Vagina (tissue), 2 donors: Measurements from ENCODE around the gene WDSUB1. TPM values are rescaled to one million over a fixed set of nuclear protein-coding genes. Genes with fewer than 3 reads are reported as not detected.

Experiments
- DNase-seq, 2 donors: peaks; one replicate each; pipeline ENCODE4 v3.0.0-alpha.2; 2017; ENCODE audit errors: extremely low spot score in 2 of 2
- H3K27ac ChIP-seq: fragments of 200-600 bp; sonication (generic); one replicate; pipeline ENCODE4 v1.5.1; 2019
- H3K27me3 ChIP-seq: fragments of 200-600 bp; sonication (generic); one replicate; pipeline ENCODE4 v1.5.1; 2019
- H3K36me3 ChIP-seq, 2 donors: fragments of 200-600 bp; sonication (generic); one replicate each; pipeline ENCODE4 v1.5.1; 2017 to 2019
- H3K4me1 ChIP-seq: fragments of 200-600 bp; sonication (generic); one replicate; pipeline ENCODE4 v1.5.1; 2019
- H3K4me3 ChIP-seq, 2 donors: fragments of 200-600 bp; sonication (generic); 1 replicate in 1 of 2; 2 replicates in 1 of 2; pipeline ENCODE4 v1.5.1; 2016 to 2019
- H3K9me3 ChIP-seq: fragments of 200-600 bp; sonication (generic); one replicate; pipeline ENCODE4 v1.5.1; 2019
- CTCF ChIP-seq, 3 experiments: fragments of 450-650 bp in 2 of 3; fragments of 200-600 bp in 1 of 3; sonication (generic) in 1 of 3; IDR thresholded peaks; one replicate each; pipeline ENCODE4 v1.5.1; 2017 to 2019; ENCODE audit warnings: antibody characterized with exemption in 3 of 3, mild to moderate bottlenecking in 2 of 3, moderate library complexity in 2 of 3
- POLR2A ChIP-seq, 2 donors: fragments of 450-650 bp; IDR thresholded peaks; one replicate each; pipeline ENCODE4 v1.6.1; 2017; ENCODE audit warnings: antibody characterized with exemption in 2 of 2, mild to moderate bottlenecking in 2 of 2, moderate library complexity in 2 of 2
- POLR2AphosphoS5 ChIP-seq, 2 donors: sonication (generic); formaldehyde crosslinking; IDR thresholded peaks; one replicate each; pipeline ENCODE4 v1.9.0; 2017; ENCODE audit warnings: antibody characterized with exemption in 2 of 2, mild to moderate bottlenecking in 2 of 2, low read depth in 1 of 2; ENCODE audit not compliant: insufficient read depth in 1 of 2
- intact Hi-C: fragments of 100-400 bp; cut with DNase I; formaldehyde crosslinking; loops from one replicate; pipeline ENCODE4 v1.15.1; 2023
- total RNA-seq: library from RNA; depleted of rRNA; stranded (reverse); fragments of >200 nt; gene quantifications from one replicate; pipeline ENCODE4 v1.2.3, GENCODE V29; 2016

WDSUB1 gene
- total RNA-seq, 1 donor from 2014 or later, result 2.2 TPM

GRCh38 chr2:159281002-159281401 is 5.5 kb downstream of the WDSUB1 start:
- TF ChIP-seq POLR2AphosphoS5 (IDR thresholded peaks at IDR 0.05; ENCODE audit: insufficient read depth in 1 of 2, low read depth in 1 of 2), result no peak
- no peak for TF ChIP-seq POLR2A (IDR thresholded peaks at IDR 0.05)
- no peak for TF ChIP-seq CTCF (IDR thresholded peaks at IDR 0.05)
- intact Hi-C loops, result no loop called here
- H3K27me3 ChIP-seq, result no peaks in the 10 kb centered on the region
- no peak overlapping the region for H3K4me3 ChIP-seq
- DNase-seq, result no peak
- no peak overlapping the region for H3K27ac ChIP-seq
- H3K36me3 ChIP-seq, result peaks cover 0 to 4% of the 10 kb centered on the region in 2 donors
- no peaks in the 10 kb centered on the region for H3K9me3 ChIP-seq
- H3K4me1 ChIP-seq, result peaks cover 14% of the 10 kb centered on the region

- Histone ChIP-seq H3K9me3 (no peaks in the 10 kb centered on the region), H3K27ac (no peak overlapping the region), H3K27me3 (no peaks in the 10 kb centered on the region), H3K4me1 (peaks cover 4% of the 10 kb centered on the region), H3K4me3 (no peak overlapping the region), H3K36me3 (peaks cover 0 to 4% of the 10 kb centered on the region in 2 donors)
- intact Hi-C loops, result no loop called here
- no peak for TF ChIP-seq POLR2AphosphoS5 (IDR thresholded peaks at IDR 0.05; ENCODE audit: insufficient read depth in 1 of 2, low read depth in 1 of 2)
- no peak for TF ChIP-seq POLR2A (IDR thresholded peaks at IDR 0.05)
- no peak for TF ChIP-seq CTCF (IDR thresholded peaks at IDR 0.05)
- DNase-seq, result no peak
Observed at GRCh38 chr2:159279700-159280099, 6.8 kb downstream of the WDSUB1 start.

- Histone ChIP-seq H3K9me3 (no peaks in the 10 kb centered on the region), H3K27me3 (no peaks in the 10 kb centered on the region), H3K27ac (no peak overlapping the region), H3K36me3 (peaks cover 0 to 11% of the 10 kb centered on the region in 2 donors), H3K4me1 (no peaks in the 10 kb centered on the region), H3K4me3 (no peak overlapping the region)
- DNase-seq, result no peak
- intact Hi-C loops, result no loop called here
- no peak for TF ChIP-seq CTCF (IDR thresholded peaks at IDR 0.05)
- TF ChIP-seq POLR2A (IDR thresholded peaks at IDR 0.05), result no peak
- TF ChIP-seq POLR2AphosphoS5 (IDR thresholded peaks at IDR 0.05; ENCODE audit: insufficient read depth in 1 of 2, low read depth in 1 of 2), result no peak
Observed at GRCh38 chr2:159275111-159275510, 11.4 kb downstream of the WDSUB1 start.

- Histone ChIP-seq H3K36me3 (peaks cover 0 to 11% of the 10 kb centered on the region in 2 donors), H3K4me3 (no peak overlapping the region), H3K4me1 (no peaks in the 10 kb centered on the region), H3K9me3 (no peaks in the 10 kb centered on the region), H3K27me3 (no peaks in the 10 kb centered on the region), H3K27ac (no peak overlapping the region)
- TF ChIP-seq CTCF (IDR thresholded peaks at IDR 0.05) (no peak), POLR2A (IDR thresholded peaks at IDR 0.05) (no peak)
- DNase-seq, result no peak
- intact Hi-C loops, result no loop called here
Observed at GRCh38 chr2:159272156-159272555, 14.3 kb downstream of the WDSUB1 start.

- intact Hi-C loops, result no loop called here
- Histone ChIP-seq H3K4me3 (no peak overlapping the region), H3K27ac (no peak overlapping the region), H3K9me3 (no peaks in the 10 kb centered on the region), H3K4me1 (no peaks in the 10 kb centered on the region), H3K27me3 (no peaks in the 10 kb centered on the region), H3K36me3 (peaks cover 0 to 11% of the 10 kb centered on the region in 2 donors)
- DNase-seq, result no peak
- TF ChIP-seq POLR2A (IDR thresholded peaks at IDR 0.05), result no peak
- no peak for TF ChIP-seq POLR2AphosphoS5 (IDR thresholded peaks at IDR 0.05; ENCODE audit: insufficient read depth in 1 of 2, low read depth in 1 of 2)
- no peak for TF ChIP-seq CTCF (IDR thresholded peaks at IDR 0.05)
Observed at GRCh38 chr2:159270744-159271379, 15.6 kb downstream of the WDSUB1 start.
